ENCODE data around the gene TSGA10IP.

- TF ChIP-seq CTCF (conservative IDR thresholded peaks at IDR 0.05; ENCODE audit: low read length) (no peak), EZH2phosphoT487 (IDR thresholded peaks at IDR 0.05; ENCODE audit: borderline replicate concordance) (no peak)
These were observed 19.6 kb downstream of the TSGA10IP start for GRCh38 chr11:65964906-65965305.
